ENCODE results near the gene KDM3A.
A peak's percentile ranks its signal among the peaks of the same experiment; 100 is the strongest.

Gene KDM3A

GRCh38 chr2:86440631-86441391 is at the start of gene KDM3A:
Gene KDM3A (plus strand): TSS chr2:86441371. CDS start chr2:86442048, 677 bp downstream.
- H3K9ac ChIP-seq (ENCODE audit: insufficient read length): peak within 1 kb of the TSS; percentile 83
- peak; percentile 99 for DNase-seq (ENCODE audit: low read depth, low spot score)
- TF ChIP-seq EZH2 (IDR thresholded peaks at IDR 0.05): no peak
- TF ChIP-seq POLR2AphosphoS5 (IDR thresholded peaks at IDR 0.05; ENCODE audit: borderline replicate concordance, low read depth, low read length): no peak; the same call in 1 of the 2 replicates
- TF ChIP-seq FOXP2 (optimal IDR thresholded peaks at IDR 0.05; ENCODE audit: control extremely low read depth, extremely low read length, insufficient read depth): no peak

GRCh38 chr2:86392873-86393518 is 48.2 kb upstream of the KDM3A start:
- Histone ChIP-seq H3K27ac (no peak overlapping the region), H3K4me3 (no peak overlapping the region), H3K36me3 (ENCODE audit: insufficient read depth, low read length) (no peaks in the 10 kb centered on the region), H3K9me3 (ENCODE audit: low read depth, low read length) (peaks cover 5% of the 10 kb centered on the region; the same call in 1 of the 2 replicates), H3K9ac (ENCODE audit: insufficient read length) (no peak overlapping the region)
- no peak for TF ChIP-seq POLR2AphosphoS5 (IDR thresholded peaks at IDR 0.05; ENCODE audit: borderline replicate concordance, low read depth, low read length)
- no peak for DNase-seq (ENCODE audit: low read depth, low spot score)

More at GRCh38 chr2:86440631-86441391, at the start of gene KDM3A:
- peaks cover 17% of the 10 kb centered on the region; the same call in 1 of the 2 replicates for H3K9me3 ChIP-seq (ENCODE audit: low read depth, low read length)
- H3K27ac ChIP-seq: peak within 1 kb of the TSS; percentile 100
- H3K4me3 ChIP-seq: peak within 1 kb of the TSS; percentile 82
- H3K36me3 ChIP-seq (ENCODE audit: insufficient read depth, low read length): peaks cover 25% of the 10 kb centered on the region

- Histone ChIP-seq H3K4me3 (no peak overlapping the region), H3K9me3 (ENCODE audit: low read depth, low read length) (peaks cover 5% of the 10 kb centered on the region; the same call in 1 of the 2 replicates), H3K27ac (no peak overlapping the region), H3K36me3 (ENCODE audit: insufficient read depth, low read length) (no peaks in the 10 kb centered on the region), H3K9ac (ENCODE audit: insufficient read length) (no peak overlapping the region)
- DNase-seq (ENCODE audit: low read depth, low spot score): no peak
- TF ChIP-seq EZH2 (IDR thresholded peaks at IDR 0.05): no peak
- no peak for TF ChIP-seq POLR2AphosphoS5 (IDR thresholded peaks at IDR 0.05; ENCODE audit: borderline replicate concordance, low read depth, low read length)
- no peak for TF ChIP-seq FOXP2 (optimal IDR thresholded peaks at IDR 0.05; ENCODE audit: control extremely low read depth, extremely low read length, insufficient read depth)
Measured at GRCh38 chr2:86393521-86394491, 47.4 kb upstream of the KDM3A start.

GRCh38 chr2:86396291-86396785 is 44.8 kb upstream of the KDM3A start:
- Histone ChIP-seq H3K36me3 (ENCODE audit: insufficient read depth, low read length) (no peaks in the 10 kb centered on the region), H3K27ac (no peak overlapping the region), H3K9ac (ENCODE audit: insufficient read length) (no peak overlapping the region), H3K4me3 (no peak overlapping the region), H3K9me3 (ENCODE audit: low read depth, low read length) (no peaks in the 10 kb centered on the region)
- no peak for TF ChIP-seq FOXP2 (optimal IDR thresholded peaks at IDR 0.05; ENCODE audit: control extremely low read depth, extremely low read length, insufficient read depth)
- no peak for TF ChIP-seq POLR2AphosphoS5 (IDR thresholded peaks at IDR 0.05; ENCODE audit: borderline replicate concordance, low read depth, low read length)
- no peak for TF ChIP-seq EZH2 (IDR thresholded peaks at IDR 0.05)
- DNase-seq (ENCODE audit: low read depth, low spot score): no peak

GRCh38 chr2:86397986-86398385 is 43.2 kb upstream of the KDM3A start:
- TF ChIP-seq EZH2 (IDR thresholded peaks at IDR 0.05) (no peak), POLR2AphosphoS5 (IDR thresholded peaks at IDR 0.05; ENCODE audit: borderline replicate concordance, low read depth, low read length) (no peak), FOXP2 (optimal IDR thresholded peaks at IDR 0.05; ENCODE audit: control extremely low read depth, extremely low read length, insufficient read depth) (no peak)
- H3K9me3 ChIP-seq (ENCODE audit: low read depth, low read length): no peaks in the 10 kb centered on the region
- H3K9ac ChIP-seq (ENCODE audit: insufficient read length): no peak overlapping the region
- no peak for DNase-seq (ENCODE audit: low read depth, low spot score)
- no peak overlapping the region for H3K27ac ChIP-seq
- no peaks in the 10 kb centered on the region for H3K36me3 ChIP-seq (ENCODE audit: insufficient read depth, low read length)
- H3K4me3 ChIP-seq: no peak overlapping the region

- no peak for TF ChIP-seq POLR2AphosphoS5 (IDR thresholded peaks at IDR 0.05; ENCODE audit: borderline replicate concordance, low read depth, low read length)
- TF ChIP-seq EZH2 (IDR thresholded peaks at IDR 0.05): no peak
- TF ChIP-seq FOXP2 (optimal IDR thresholded peaks at IDR 0.05; ENCODE audit: control extremely low read depth, extremely low read length, insufficient read depth): no peak
- no peak overlapping the region for H3K27ac ChIP-seq
- H3K4me3 ChIP-seq: no peak overlapping the region
- no peaks in the 10 kb centered on the region for H3K36me3 ChIP-seq (ENCODE audit: insufficient read depth, low read length)
- DNase-seq (ENCODE audit: low read depth, low spot score): no peak
- no peak overlapping the region for H3K9ac ChIP-seq (ENCODE audit: insufficient read length)
- H3K9me3 ChIP-seq (ENCODE audit: low read depth, low read length): no peaks in the 10 kb centered on the region
Measured at GRCh38 chr2:86398500-86399474, 42.4 kb upstream of the KDM3A start.

GRCh38 chr2:86400321-86400720 is 40.9 kb upstream of the KDM3A start:
- TF ChIP-seq EZH2 (IDR thresholded peaks at IDR 0.05): no peak
- TF ChIP-seq FOXP2 (optimal IDR thresholded peaks at IDR 0.05; ENCODE audit: control extremely low read depth, extremely low read length, insufficient read depth): no peak
- TF ChIP-seq POLR2AphosphoS5 (IDR thresholded peaks at IDR 0.05; ENCODE audit: borderline replicate concordance, low read depth, low read length): no peak

More at GRCh38 chr2:86400321-86400720, 40.9 kb upstream of the KDM3A start:
- no peak overlapping the region for H3K9ac ChIP-seq (ENCODE audit: insufficient read length)
- no peak overlapping the region for H3K4me3 ChIP-seq
- DNase-seq (ENCODE audit: low read depth, low spot score): no peak
- no peaks in the 10 kb centered on the region for H3K9me3 ChIP-seq (ENCODE audit: low read depth, low read length)
- H3K36me3 ChIP-seq (ENCODE audit: insufficient read depth, low read length): no peaks in the 10 kb centered on the region
- no peak overlapping the region for H3K27ac ChIP-seq
